ENCODE measurements around the gene ERBB4. TPM values are rescaled to one million over a fixed set of nuclear protein-coding genes. Genes with fewer than 3 reads are reported as not detected.

ERBB4 gene
- total RNA-seq, 1 experiment from 2014 or later, result 0.04 TPM

DNA sequence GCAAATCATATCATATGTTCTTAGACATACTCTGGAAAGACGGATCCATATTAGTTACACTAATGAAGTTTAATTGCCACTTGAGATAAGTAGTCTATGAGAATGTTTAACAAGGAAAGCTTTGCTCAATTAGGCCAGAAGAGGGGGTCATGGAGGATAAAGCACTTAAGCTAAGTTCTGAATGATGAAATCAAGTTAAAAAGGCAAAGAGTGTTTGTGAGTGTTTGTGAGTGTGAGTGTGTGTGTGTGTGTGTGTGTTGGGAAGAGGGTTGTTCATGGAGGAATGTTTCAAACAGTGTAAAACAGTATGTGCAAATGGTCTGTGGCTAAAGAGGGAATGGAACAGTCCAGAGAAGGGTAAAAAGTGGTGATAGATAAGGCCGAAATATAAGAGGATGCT is 360.9 kb downstream of the ERBB4 start:
- no peak overlapping the region for H3K14ac ChIP-seq (ENCODE audit: insufficient read depth, low read length)
- H3K18ac ChIP-seq (ENCODE audit: insufficient read length, low read depth, low read length), result no peak overlapping the region
- H3K9ac ChIP-seq (ENCODE audit: extremely low read depth, insufficient read length, low read length), result no peak overlapping the region
- no peak overlapping the region for H2BK120ac ChIP-seq (ENCODE audit: low read depth, low read length, poor library complexity, severe bottlenecking)
- H3K56ac ChIP-seq (ENCODE audit: insufficient read length, low read depth, low read length), result no peak overlapping the region
- H2BK5ac ChIP-seq (ENCODE audit: insufficient read length, low read length), result no peak overlapping the region
- no peak overlapping the region for H2BK15ac ChIP-seq (ENCODE audit: low read depth, low read length)
- H3K23ac ChIP-seq (ENCODE audit: insufficient read length, low read depth, low read length), result no peak overlapping the region
- no peaks in the 10 kb centered on the region for H3K27me3 ChIP-seq (ENCODE audit: insufficient read depth, low read length)
- Mint-ChIP-seq H3K27me3 (ENCODE audit: low read depth) (no peaks in the 10 kb centered on the region), H3K27ac (peak overlapping the region in 1 of 3 experiments; percentile 7; a peak in 1 of 7 replicates), H3K4me3 (no peak overlapping the region), H3K36me3 (ENCODE audit: insufficient read depth in 1 of 3, low read depth in 3 of 3) (no peaks in the 10 kb centered on the region), H3K9me3 (peaks cover 0 to under 1% of the 10 kb centered on the region in 2 experiments; a peak in 2 of 5 replicates), H3K4me1 (peaks cover 0 to 9% of the 10 kb centered on the region in 2 experiments; a peak in 3 of 4 replicates)
- H4K8ac ChIP-seq (replicated peaks; ENCODE audit: insufficient read length, low read depth, low read length), result no peak overlapping the region
- no CpG with 5 or more reads among the region's 2 CpGs for WGBS (ENCODE audit: extremely low coverage, insufficient read length, low lambda C conversion rate)
- no peak for DNase-seq
- no peak overlapping the region for H2BK12ac ChIP-seq (ENCODE audit: insufficient read length, low read depth, low read length)
- no peaks in the 10 kb centered on the region for H3K79me2 ChIP-seq (ENCODE audit: insufficient read depth, low read length)
- no peaks in the 10 kb centered on the region for H3K23me2 ChIP-seq (ENCODE audit: insufficient read length, low read depth, low read length, poor library complexity, severe bottlenecking)
- H2BK20ac ChIP-seq (ENCODE audit: low read depth, low read length, poor library complexity, severe bottlenecking), result no peak overlapping the region
- no peak overlapping the region for H2AFZ ChIP-seq (ENCODE audit: low read length)
- TF ChIP-seq, protein P1, sequence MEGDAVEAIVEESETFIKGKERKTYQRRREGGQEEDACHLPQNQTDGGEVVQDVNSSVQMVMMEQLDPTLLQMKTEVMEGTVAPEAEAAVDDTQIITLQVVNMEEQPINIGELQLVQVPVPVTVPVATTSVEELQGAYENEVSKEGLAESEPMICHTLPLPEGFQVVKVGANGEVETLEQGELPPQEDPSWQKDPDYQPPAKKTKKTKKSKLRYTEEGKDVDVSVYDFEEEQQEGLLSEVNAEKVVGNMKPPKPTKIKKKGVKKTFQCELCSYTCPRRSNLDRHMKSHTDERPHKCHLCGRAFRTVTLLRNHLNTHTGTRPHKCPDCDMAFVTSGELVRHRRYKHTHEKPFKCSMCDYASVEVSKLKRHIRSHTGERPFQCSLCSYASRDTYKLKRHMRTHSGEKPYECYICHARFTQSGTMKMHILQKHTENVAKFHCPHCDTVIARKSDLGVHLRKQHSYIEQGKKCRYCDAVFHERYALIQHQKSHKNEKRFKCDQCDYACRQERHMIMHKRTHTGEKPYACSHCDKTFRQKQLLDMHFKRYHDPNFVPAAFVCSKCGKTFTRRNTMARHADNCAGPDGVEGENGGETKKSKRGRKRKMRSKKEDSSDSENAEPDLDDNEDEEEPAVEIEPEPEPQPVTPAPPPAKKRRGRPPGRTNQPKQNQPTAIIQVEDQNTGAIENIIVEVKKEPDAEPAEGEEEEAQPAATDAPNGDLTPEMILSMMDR (conservative IDR thresholded peaks at IDR 0.05), result peak; percentile 56; the same call in 2 of the 3 replicates
- no peak overlapping the region for H4K5ac ChIP-seq (ENCODE audit: insufficient read length, low read depth, low read length)
- no peaks in the 10 kb centered on the region for H3K9me3 ChIP-seq (ENCODE audit: control insufficient read depth, low read depth, low read length)
- no peak overlapping the region for H2AK5ac ChIP-seq (ENCODE audit: insufficient read length, low read length)
- no peak overlapping the region for H3K4ac ChIP-seq (ENCODE audit: low read depth, low read length)
- no peak overlapping the region for H4K91ac ChIP-seq (ENCODE audit: insufficient read length, low read depth, low read length)
- no peaks in the 10 kb centered on the region for H3K4me1 ChIP-seq (ENCODE audit: insufficient read depth, low read length)
- no peak overlapping the region for H3T11ph ChIP-seq (ENCODE audit: low read length)
- H3K27ac ChIP-seq (ENCODE audit: insufficient read length, low read depth, low read length), result no peak overlapping the region
- H3K79me1 ChIP-seq (ENCODE audit: insufficient read depth, low read depth, low read length, poor library complexity, severe bottlenecking), result no peaks in the 10 kb centered on the region
- no peak overlapping the region for H3K4me2 ChIP-seq (ENCODE audit: insufficient read depth, insufficient read length, low read length)
- no peaks in the 10 kb centered on the region for H4K20me1 ChIP-seq (ENCODE audit: control insufficient read depth, insufficient read depth, insufficient read length)

Data from H9 (cell line).